AG20443 (cell line): Measurements from ENCODE around the gene TRIM40.

Source experiments
- DNase-seq: peaks from one replicate; pipeline ENCODE4 v3.0.0; 2012; ENCODE audit warnings: low spot score, mixed read lengths

TRIM40 gene, protein sequence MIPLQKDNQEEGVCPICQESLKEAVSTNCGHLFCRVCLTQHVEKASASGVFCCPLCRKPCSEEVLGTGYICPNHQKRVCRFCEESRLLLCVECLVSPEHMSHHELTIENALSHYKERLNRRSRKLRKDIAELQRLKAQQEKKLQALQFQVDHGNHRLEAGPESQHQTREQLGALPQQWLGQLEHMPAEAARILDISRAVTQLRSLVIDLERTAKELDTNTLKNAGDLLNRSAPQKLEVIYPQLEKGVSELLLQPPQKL

DNA sequence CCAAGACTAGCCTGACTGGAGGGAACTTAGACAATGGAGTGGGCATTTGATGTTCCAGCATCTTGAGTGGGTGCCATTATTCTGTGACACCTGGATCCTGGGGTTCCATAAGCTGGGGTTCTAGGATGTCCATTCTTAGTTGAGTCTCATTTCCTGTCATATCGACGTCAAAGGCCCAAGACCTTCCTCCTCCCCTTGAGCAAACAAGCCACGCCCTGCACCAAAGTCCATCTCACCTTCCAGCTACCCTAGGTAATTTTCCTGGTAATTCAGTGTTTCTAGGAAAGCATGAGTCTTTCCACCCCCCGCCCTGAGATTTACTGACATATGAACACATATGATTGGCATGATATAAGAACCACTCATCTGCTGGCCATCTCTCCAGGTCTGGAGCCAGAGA, at the start of gene TRIM40:
TRIM40 (plus strand) TSS at position 384 of the 400 bp plus-strand sequence. CDS start 897 bp downstream, outside the sequence.
- DNase-seq = no peak

DNA sequence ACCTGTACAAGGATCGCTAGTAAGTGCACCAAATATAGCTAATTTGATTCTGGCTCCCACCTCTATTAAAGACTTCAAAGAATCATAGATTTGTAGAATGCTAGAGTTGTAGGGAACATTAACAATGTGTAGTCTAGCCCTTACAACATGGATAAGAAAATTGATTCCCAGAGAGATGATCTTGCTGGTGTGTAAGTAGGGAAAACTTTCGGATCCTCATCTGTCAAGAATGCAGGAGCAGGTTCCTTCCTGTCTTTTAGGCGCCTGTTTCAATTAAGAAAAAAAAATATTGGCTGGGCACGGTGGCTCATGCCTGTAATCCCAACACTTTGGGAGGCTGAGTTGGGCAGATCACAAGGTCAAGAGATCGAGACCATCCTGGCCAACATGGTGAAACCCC, 48.1 kb upstream of the TRIM40 start:
- DNase-seq = no peak

DNA sequence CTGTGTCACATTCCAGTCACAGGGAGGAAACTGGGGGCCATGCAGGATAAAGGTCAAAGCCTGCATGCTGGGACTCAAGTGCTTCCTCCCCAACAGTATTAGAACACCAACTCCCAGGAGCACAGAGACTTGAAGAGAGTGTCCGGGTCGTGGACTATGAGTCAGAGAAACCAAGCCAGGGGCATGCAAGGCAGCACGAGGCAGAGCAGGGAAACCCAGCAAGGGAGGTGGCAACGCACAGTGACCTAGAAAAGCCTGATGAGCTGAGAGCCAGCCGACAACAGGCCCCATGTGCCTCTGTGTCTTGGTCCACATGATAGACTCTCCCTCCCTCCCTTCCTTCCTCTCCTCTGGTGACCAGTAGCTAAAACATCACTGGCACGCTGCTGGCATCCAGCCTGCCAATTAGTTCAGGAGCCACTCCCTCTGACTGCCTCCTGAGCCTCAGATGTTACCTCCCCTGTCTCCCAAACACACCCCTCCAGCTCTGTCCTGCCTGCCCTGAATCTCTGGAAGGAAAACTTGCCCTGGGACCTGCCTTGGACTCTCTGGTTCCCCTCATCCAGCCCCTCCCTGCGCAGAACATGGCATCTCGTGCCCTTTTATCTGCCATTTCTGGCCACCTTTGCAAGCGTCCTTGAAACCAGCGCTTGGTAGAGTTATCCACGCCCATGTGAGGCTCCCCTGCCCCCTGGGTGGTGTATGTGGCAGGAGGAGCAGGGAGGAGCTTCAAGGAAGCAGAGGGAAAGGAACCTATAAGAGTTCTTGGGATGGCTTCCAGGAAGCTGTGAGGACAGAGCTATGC, 44.2 kb upstream of the TRIM40 start:
- peak; percentile 85 for DNase-seq

DNA sequence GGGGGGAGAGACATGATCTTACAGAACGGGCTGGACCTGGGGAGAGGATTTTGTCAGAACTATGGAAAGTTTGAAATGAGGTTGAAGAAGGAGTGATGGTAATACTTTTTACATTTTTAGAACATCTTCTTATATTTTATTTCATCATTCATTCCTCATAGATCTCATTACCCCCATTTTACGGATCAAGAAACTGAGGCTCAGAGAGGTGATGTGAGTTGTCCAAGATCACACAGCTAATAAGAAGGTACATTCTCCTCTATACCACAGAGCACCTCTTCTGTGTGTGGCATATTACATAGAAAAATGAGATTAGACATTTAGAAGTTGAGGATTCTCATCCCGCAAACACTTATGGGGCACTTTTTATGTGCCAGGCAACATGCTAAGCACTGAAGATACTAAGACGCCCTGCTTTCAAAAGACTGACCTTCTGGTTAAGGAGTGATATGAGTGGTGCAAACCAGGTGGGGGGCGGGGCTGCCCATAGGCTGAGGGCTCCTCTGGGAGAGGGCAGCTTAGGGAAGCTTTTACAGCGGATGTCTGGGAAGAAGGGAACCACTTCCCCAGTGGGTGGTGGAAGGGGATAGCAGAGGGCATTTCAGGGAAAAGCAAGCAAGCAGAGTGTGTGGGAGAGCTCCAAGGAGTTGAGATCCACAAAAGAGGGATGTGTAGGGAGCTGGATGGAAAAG, 42.9 kb upstream of the TRIM40 start:
- no peak for DNase-seq

DNA sequence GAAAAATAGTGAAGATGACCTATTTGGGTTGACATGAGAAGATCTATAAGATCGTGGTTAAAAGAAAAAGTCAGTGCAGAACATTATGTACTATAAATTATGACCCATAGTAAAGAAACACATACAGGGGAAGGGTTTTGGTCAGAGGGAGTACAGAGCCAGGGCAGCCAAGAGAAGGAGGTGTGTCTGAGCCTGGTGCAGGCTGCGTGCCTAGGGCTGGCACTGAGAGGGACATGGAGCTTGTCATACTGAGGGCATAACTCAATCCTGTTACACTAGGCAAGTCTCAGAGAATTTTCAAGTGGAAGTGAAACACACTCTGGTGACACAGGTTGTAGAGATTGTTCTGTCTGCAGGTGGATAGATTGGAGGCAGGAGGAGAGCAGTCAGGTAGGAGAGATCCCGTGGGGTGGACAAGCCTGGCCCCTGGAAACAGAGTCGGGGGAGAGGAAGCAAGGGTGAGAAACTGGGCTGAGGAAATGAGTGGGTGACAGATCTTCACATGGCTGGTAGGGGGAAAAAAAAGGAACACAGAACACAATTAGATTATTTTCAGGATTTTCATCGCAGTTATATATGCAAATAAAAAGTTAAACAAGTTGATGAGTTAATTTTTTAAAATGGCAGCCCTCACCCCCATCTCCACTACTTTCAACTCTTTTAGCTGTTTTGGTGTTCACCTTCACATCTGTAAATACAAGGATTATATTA, 41.8 kb upstream of the TRIM40 start:
- DNase-seq = no peak

DNA sequence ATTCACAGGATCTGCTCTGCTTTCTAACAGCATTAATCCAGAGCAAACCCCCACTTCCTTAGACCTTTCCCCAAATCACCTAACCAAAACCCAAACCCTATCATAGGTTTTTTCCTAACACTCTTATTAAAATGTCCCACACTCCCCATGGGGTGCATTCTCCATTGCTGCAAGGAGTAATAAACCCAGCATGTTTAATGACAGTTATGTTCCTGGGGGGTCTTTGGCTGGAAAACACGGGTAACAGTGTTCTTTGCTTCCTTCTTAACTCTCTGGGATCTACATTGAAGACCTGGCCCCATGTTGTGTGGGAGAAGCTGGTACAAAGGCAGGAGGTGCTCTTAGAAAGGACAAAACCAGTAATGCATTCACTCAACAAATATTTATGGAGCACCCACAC, 39.1 kb upstream of the TRIM40 start:
- no peak for DNase-seq

DNA sequence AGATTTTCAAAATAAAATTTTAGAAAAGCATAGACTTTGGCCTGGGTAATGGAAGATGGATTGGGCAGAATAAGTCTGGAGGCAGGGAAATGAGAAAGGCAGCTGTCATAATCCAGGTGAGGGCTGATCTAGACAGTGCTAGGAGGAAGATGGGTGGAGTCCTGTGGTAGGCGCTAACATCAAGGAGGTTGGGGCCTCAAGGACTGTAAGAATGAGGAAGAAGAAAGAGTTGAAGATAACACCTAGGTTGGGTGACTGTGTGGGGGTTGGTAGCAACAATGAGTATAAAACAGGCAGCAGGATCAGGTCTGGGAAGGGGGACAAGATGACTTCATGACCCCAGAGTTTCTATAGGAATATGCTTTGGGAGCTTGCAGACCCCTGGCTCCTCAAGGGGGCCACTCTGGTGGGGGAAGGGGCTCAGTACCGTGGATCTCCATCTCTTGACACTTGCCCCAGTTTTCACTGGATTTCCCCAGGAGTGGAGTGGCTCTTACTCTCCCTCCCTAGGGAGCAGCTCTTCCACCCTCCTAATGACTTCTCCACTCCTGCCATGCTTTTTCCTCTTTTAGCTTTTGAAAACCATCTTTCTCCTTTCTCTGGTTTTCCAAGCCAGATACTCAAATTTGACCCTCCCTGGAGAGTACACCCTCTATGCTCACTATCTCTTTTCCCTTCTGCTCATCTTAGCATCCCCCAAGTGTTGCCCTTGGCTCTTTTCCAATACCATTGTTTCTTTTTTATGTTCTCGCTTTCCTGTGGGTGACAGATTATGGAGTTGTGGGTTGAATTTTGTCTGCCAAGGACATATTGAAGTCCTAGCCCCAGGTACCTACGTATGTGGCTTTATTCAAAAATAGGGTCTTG, 37.8 kb upstream of the TRIM40 start:
- DNase-seq = no peak

DNA sequence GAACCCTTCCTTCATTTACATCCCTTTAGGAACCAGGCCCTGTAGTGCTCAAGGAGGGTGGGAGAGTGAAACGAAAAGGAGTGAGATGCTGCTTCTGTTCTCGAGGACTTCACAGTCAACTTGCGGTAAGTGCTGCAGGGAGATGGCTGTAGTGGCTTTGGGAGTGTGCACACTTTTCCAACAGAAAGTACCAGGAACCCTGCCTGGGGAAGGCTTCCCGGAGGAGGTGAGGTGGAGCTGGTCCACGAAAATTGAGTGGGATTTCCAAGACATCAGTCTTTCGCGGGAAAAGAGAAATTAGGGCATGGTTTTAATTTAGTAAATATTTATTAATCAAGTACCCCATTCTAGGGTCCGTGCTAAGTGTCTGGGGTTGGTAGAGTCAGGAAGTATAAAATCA, 35.8 kb upstream of the TRIM40 start:
- no peak for DNase-seq

DNA sequence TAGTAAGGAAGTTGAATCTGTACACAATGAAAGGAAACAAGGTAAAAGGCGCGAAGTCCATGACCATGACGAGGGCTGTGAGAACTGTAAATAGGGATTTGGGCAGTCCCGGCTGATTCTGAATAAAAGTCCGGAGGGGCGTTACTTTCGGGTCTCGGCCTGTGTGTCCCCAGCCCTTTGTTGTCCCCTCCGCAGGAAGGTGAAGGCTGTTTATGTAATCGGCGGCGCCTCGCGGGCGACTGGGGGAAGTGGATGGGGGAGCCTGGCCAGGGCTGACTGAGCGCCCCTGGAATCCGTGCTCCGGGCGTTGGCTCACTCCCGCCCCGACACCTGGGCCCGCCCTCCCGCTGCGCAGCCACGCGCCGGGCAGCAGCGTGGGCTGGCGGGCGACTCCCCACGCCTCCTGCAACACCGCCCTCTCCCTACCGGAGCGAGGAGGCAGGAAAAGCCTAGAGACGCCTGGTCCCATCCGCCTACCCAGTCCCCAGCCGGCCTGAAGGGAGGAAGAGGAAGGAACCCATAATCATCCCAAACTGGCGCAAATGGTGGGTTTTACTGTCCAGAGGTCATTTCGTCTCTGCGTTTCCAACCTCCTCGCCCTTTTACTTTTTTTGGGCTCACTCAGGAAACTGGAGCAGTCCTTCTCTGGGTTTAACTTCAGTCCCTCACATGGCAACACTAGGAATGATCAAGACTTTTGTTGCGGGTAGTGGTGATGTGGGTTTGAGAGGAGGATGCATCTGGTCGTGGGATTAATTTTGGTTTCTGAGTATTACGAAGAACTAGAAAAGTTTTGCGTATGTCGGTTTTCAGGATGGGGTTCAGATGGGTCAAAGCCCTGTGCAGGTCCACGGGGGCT, 35.1 kb upstream of the TRIM40 start:
- DNase-seq = peak; percentile 29

DNA sequence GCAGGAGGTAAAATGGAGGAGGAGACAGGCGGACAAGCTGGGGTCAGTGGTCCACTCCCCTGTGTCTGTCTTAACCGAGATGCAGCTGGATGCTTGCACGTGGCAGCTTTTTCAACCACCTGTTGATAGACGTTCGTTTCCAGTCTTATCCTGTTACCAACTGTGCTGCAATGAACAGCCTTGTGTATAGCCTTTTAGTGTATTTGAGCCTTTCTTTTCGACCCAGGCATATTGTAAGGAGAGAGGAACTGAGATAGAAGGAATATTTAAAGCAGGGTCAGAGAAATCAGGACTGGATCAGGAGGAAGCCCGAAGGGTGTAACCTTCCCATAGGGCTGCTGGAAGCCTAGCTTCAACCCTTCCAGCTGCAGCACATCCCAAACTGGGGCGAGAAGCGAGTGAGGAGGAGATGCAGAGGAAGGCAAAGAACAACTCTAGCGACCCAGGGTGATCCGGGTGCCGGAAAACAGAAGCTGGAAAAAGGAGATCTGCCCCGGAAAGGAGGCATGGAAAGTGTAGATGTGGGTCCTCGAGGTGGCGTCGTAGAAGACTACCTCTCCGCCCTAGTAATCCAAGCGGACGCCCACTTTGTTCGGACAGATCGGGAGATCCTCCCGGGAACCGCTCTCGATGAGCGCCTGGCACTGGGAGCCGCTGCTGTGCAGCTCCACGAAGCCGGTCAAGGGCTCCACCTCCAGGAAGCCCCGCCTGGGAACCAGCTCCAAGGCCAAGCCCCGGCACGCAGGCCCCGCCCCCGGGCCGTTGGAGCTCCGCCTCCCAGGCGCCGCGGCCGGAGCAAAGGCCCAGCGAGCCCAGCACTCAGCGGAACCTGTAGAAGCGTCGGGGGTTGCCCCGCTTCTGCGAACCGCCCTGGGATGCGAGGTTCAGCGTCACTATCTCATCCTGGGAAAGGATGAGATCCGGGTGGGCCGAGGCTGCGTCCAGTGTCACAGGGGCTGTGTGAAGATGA, 34.2 kb upstream of the TRIM40 start:
- DNase-seq = peak; percentile 96

DNA sequence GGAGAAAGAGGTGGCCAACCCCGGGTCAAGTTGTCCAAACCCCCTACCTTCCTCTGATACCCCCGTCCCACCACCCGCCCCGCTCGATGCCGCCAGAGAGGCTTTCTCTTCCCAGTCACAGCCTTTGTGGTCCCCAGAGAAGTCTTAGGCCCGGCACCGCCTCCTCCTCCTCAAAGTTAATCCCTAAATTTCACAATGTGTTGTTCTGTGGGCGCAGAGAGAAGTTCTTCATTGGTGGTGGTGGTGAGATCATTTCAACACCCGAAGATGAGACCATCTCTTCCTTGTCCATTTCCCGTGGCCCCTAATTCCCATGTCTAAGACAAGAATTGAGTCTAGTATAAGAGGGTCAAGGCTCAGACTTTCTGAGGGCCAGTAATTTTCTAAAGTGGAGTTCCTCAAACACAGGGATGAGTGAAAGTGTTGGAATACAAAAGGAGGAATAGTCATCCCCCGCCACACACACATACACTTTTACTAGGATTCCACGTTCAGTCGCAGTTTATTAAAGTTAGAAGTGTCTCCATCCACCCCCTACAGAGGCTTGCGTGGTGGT, 33.4 kb upstream of the TRIM40 start:
- DNase-seq = peak; percentile 32

DNA sequence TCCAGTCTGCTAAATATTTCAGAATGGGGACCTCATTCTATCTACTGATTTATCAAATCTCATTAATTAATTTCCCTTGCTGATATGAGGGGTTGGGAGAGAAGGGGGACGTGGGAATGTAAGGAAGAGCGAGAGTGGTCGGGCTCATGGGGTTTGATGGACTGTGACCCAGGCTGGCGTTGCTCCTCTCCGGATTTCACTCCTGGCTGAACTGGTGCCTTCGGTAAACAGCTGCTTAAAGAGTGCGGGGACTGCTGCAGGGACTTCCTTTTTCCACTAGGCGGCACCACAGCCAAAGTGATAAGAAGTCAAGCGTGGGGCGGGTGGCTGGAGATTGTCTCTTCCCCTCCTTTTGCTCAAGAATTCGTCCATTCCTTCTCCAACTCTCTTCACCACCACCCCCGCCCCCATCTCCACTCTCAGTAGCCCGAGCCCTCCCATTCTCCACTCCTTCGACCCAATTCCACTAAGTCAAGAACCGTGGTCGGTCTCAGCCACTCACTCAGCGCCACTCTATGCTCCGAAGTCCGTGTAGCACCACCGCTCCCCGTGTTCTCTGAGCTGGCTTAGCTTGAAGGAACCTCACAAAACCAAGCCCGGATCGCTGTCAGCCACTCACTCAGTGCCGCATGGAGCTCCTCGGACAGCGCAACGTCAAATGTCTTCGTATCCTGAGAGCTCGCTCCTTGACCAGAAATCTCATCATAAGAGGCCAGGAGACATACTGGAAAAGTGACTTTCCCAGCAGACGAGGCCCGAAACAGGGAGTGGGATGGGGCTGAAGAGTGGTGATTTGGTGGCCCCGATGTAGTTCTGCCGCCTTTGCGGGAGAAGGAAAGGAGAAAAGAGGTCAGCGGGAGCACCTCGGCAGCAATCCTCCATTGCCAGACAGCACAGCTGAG, 32.7 kb upstream of the TRIM40 start:
- DNase-seq = peak; percentile 89

DNA sequence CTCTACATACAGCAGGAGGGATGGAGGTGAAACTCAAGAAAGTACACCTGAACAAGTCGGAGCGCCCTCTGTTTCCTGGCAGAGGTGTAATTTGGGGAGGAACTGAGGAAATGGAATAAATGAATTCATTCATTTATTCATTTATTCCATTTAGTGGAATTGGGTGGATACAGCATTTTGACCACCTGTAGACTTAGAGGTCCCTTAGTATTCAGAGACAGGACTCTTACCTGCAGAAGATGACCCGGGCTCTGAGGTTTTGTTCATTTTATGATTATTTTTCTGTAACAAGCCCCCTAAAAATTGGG, 32.1 kb upstream of the TRIM40 start:
- DNase-seq = no peak

DNA sequence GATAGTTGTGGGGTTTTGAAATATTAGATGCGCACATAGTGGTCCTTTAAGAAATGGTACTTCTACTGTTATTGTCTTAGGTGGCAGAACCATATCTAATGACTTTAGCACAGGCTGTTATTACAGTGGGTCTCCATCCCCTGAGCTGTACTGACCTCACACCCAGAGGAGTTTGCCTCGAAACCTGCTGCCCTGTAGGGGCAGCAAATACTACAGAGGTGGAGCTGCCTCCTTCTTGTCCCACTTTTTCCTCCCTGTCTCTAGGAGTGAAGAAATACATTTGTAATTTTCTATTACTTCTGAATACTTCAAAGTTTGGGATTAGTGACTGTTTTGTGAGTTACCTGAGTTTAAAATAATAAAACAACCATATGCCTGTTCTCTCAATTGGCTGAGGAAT, 31.3 kb upstream of the TRIM40 start:
- no peak for DNase-seq

DNA sequence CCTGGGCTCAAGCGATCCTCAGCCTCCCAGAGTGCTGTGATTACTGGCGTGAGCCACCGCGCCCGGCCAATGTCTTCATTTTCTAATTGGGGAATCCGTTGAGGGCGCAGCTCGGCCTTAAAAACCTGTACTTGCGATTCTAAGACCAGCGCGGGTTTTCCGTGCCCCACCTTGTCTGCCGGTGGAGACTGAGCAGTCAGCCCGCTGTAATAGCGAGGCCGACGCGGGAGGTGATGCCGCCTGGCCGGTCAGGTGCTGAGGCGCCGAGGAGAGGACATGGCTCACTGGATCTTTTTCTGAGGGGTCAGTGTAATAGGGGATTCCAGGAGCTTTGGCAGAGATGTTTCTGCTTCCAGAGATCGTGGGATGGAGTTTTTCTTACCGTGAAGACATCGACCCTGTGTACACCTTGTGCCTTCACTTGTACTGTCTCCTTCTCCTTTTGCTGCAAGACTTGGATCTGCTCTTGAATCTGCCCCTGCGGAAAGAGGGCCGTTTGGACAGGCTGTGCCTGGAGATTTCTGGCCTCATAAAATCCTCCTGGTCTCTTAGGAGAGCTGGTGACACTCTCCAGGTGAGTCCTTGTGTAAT, 24.6 kb upstream of the TRIM40 start:
- DNase-seq = no peak

DNA sequence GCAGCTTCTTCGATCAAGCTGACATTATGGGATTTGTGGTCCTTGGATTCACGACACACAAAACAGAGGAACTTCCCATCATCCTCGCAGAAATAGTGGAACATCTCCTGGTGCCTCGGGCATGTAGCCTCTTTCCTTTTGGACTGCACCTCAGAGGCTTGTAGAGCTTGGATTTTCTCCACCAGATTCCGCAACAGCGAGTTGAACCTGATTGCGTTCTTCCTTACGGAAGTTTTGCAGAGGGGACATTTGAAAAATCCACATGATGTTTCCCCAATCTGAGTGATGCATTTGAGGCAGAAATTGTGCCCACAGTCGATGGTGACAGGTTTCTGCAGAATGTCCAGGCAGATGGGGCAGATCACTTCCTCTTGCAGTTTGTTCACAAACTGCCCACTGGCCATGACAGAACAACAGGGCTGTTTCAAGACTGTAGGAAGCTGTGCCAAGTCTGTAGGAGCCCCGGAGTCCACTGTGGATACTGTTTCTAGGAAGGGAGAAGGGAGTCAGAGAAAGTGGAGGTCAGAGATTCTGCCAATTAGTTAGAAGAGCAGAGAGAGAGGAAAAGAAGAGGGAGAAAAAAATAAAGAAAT, 23.4 kb upstream of the TRIM40 start:
- DNase-seq = no peak
